ACC112 (cell line): ENCODE results near the gene BARD1.

Source experiments
- H2AFZ ChIP-seq: fragments of 200-600 bp; sonication (generic); one replicate; pipeline ENCODE4 v1.6.0; 2017; ENCODE audit warnings: antibody characterized with exemption, low read length; ENCODE audit not compliant: unreplicated experiment
- H3K27ac ChIP-seq: fragments of 200-600 bp; sonication (generic); 2 replicates; pipeline ENCODE4 v1.5.1; 2014; ENCODE audit warnings: low read depth, mild to moderate bottlenecking, antibody characterized with exemption, low read length, moderate library complexity
- H3K27me3 ChIP-seq: fragments of 200-600 bp; sonication (generic); 2 replicates; pipeline ENCODE4 v1.6.1; 2014; ENCODE audit warnings: mild to moderate bottlenecking, antibody characterized with exemption, low read length, moderate library complexity, mixed read lengths; ENCODE audit not compliant: insufficient read depth
- H3K36me3 ChIP-seq: fragments of 200-600 bp; sonication (generic); 2 replicates; pipeline ENCODE4 v1.6.1; 2016; ENCODE audit warnings: mild to moderate bottlenecking, antibody characterized with exemption, low read length, moderate library complexity, mixed read lengths; ENCODE audit not compliant: insufficient read depth
- H3K4me1 ChIP-seq: fragments of 200-600 bp; sonication (generic); one replicate; pipeline ENCODE4 v1.6.1; 2016; ENCODE audit warnings: low read length, mixed read lengths; ENCODE audit not compliant: insufficient read depth, unreplicated experiment, control insufficient read depth
- H3K4me3 ChIP-seq: fragments of 200-600 bp; sonication (generic); 2 replicates; pipeline ENCODE4 v1.5.1; 2014; ENCODE audit warnings: mild to moderate bottlenecking, low read depth, low read length
- H3K79me2 ChIP-seq: fragments of 200-600 bp; sonication (generic); one replicate; pipeline ENCODE4 v1.6.0; 2016; ENCODE audit warnings: low read length; ENCODE audit not compliant: control insufficient read depth, unreplicated experiment, insufficient read depth

Gene BARD1

DNA sequence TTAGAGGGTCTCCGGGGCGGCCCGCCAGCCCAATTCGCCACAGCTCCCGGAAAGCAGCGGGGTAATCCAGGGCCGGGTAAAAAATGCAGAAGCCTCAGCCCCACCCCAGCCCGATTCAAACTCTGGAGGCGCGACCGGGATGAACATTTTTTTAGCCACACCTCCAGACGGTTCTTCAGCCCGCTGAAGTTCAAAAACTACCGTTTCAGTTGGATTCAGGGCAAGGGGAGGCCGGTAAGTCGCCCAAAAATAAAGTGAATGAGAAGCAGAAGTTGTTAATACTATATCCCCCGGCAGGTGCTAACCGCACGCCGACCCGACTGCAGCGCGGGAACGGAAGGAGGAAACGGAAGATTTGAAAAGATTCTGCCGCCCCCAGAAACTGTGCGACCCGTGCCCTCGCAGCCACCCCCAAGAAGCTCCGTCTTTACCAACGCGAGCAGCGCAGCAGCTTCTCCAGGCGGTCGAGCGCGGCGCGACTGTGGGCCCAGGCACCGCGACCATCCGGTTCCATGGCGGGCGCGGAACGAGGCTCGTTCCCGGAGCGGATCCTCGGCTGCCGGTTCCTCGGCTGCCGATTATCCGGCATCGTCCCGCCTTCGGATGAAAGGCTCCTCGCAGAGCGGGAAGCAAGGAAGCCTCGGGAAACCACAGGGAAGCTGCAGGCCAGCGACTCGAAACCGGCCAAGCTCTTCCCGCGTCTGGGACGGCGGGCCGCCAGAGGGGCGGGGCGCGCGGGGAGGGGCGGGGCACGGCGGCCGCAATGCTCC, at the start of gene BARD1:
TSS of gene BARD1 (minus strand) at position 703 of the 770 bp plus-strand sequence. CDS start at position 589, 114 bp downstream.
- H3K79me2 ChIP-seq = peaks cover 47% of the 10 kb centered on the region
- H3K27ac ChIP-seq = peak within 1 kb of the TSS; percentile 76
- no peaks in the 10 kb centered on the region for H3K36me3 ChIP-seq
- peaks cover 22% of the 10 kb centered on the region for H3K4me1 ChIP-seq
- H3K4me3 ChIP-seq = peak within 1 kb of the TSS; percentile 79
- H2AFZ ChIP-seq = peak within 1 kb of the TSS; percentile 93
- H3K27me3 ChIP-seq = no peaks in the 10 kb centered on the region

DNA sequence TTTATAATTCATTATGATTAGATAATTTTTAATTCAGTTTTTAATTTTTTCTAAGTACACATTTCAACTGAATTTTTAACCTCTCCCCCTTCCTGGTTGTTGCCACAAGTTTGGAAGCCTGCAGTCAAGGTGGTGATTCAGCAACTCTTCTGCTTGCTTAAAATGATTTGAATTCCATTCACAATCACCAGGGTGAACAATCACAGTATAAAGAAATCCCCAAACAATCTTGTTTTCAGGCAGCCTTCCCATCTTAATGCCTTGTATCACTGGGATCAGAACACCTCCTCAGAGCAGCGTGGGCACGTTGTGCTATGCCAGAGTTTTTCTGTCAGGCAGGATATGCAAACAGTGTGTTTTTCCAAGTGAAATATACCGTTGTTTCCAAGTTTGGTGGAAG, 46.7 kb upstream of the BARD1 start:
- Histone ChIP-seq H3K27me3 (no peaks in the 10 kb centered on the region), H3K79me2 (no peaks in the 10 kb centered on the region), H3K36me3 (no peaks in the 10 kb centered on the region), H3K4me1 (peaks cover 9% of the 10 kb centered on the region), H3K27ac (0 out of 2 replicates have a peak overlapping the region, but pooled peaks have one; percentile 24), H3K4me3 (no peak overlapping the region), H2AFZ (no peak overlapping the region)

DNA sequence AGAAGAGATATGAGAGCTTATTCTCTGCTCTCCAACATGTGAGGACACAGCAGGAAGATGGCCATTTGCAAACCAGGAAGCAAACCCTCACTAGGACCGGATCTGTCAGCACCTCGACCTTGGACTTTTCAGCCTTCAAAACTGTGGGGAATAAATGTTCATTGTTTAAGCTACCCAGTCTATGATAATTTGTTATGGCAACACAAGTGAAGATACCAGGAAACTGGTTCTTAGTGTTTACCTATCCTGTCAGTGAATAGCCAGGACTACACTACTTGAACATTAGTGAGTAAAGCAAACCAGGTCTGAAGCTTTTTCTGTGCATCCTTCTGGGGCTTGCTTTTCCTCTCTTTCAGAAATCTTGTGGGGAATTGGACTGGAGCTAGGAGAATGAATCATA, 44.4 kb upstream of the BARD1 start:
- Histone ChIP-seq H3K79me2 (no peaks in the 10 kb centered on the region), H3K4me1 (peaks cover 9% of the 10 kb centered on the region), H3K27me3 (no peaks in the 10 kb centered on the region), H2AFZ (no peak overlapping the region), H3K4me3 (no peak overlapping the region), H3K36me3 (no peaks in the 10 kb centered on the region), H3K27ac (no peak overlapping the region)

DNA sequence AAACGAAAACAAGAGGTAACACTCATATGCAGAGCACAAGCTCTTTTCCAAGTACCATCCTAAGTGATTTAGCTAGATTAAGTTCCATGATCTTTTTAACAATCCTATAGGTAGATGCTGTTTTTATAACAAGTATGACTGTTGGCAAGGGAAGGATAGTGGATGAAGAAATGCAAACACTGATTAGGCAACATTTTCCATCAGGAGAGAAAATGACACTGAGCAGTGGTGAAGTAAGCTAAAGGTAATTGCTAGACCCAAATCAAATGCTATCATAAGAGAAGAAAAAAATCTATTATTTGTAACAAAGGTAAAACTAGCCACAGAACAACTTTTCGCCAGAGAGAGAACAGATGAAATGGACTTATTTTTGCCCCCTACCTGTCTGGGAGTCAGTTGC, 34.3 kb upstream of the BARD1 start:
- H3K27ac ChIP-seq = no peak overlapping the region
- H3K4me3 ChIP-seq = no peak overlapping the region
- no peaks in the 10 kb centered on the region for H3K4me1 ChIP-seq
- H3K36me3 ChIP-seq = no peaks in the 10 kb centered on the region
- no peak overlapping the region for H2AFZ ChIP-seq
- no peaks in the 10 kb centered on the region for H3K27me3 ChIP-seq
- H3K79me2 ChIP-seq = no peaks in the 10 kb centered on the region

DNA sequence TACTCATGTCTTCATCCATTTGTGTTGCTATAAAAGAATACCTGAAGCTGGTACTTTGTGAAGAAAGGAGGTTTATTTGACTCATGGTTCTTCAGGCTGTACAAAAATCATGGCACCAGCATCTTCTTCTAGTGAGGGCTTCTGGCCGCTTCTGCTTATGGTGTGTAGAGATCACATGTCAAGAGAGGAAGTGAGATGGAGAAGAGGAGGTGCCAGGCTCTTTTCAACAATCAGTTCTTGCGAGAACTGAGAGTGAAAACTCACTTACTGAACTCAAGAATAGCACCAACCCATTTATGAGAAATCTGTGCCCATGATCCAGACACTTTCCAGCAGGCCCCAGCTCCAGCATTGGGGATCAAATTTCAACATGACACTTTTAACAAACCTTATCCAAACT, 30.0 kb upstream of the BARD1 start:
- H3K79me2 ChIP-seq = no peaks in the 10 kb centered on the region
- no peak overlapping the region for H2AFZ ChIP-seq
- H3K36me3 ChIP-seq = no peaks in the 10 kb centered on the region
- H3K27ac ChIP-seq = no peak overlapping the region
- H3K4me1 ChIP-seq = no peaks in the 10 kb centered on the region
- H3K4me3 ChIP-seq = no peak overlapping the region
- no peaks in the 10 kb centered on the region for H3K27me3 ChIP-seq

- Histone ChIP-seq H3K27me3 (no peaks in the 10 kb centered on the region), H3K36me3 (no peaks in the 10 kb centered on the region), H3K4me3 (no peak overlapping the region), H2AFZ (no peak overlapping the region), H3K79me2 (no peaks in the 10 kb centered on the region), H3K27ac (no peak overlapping the region), H3K4me1 (no peaks in the 10 kb centered on the region)
These were observed 28.0 kb upstream of the BARD1 start for GRCh38 chr2:214837466-214837865.

DNA sequence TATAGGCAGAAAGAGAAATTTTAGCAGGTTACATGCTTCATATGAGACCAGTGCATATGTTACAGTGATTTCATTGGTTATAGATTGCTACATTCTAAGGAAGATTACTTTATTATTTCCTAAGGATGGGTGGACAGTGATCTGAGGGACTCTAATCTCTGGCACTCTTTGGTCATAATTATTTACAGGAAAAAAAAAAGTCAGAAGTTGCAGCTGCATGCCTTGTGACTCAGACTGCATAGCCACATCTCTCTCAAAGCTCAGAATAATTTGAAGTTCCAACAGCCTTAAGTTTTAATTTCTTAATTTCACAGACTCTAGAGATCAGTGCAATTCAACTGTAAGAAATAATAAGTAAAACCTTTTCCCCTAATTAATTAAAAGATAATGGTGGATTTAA, 27.1 kb upstream of the BARD1 start:
- Histone ChIP-seq H3K27me3 (no peaks in the 10 kb centered on the region), H3K36me3 (no peaks in the 10 kb centered on the region), H3K79me2 (no peaks in the 10 kb centered on the region), H3K4me1 (no peaks in the 10 kb centered on the region), H3K4me3 (no peak overlapping the region), H2AFZ (no peak overlapping the region), H3K27ac (no peak overlapping the region)

- no peak overlapping the region for H3K27ac ChIP-seq
- H3K4me1 ChIP-seq = no peaks in the 10 kb centered on the region
- no peak overlapping the region for H2AFZ ChIP-seq
- no peaks in the 10 kb centered on the region for H3K36me3 ChIP-seq
- no peaks in the 10 kb centered on the region for H3K79me2 ChIP-seq
- no peak overlapping the region for H3K4me3 ChIP-seq
- no peaks in the 10 kb centered on the region for H3K27me3 ChIP-seq
These were observed 21.4 kb upstream of the BARD1 start for GRCh38 chr2:214830794-214831346.

GRCh38 chr2:214816008-214816533, 6.6 kb upstream of the BARD1 start:
- Histone ChIP-seq H2AFZ (no peak overlapping the region), H3K27ac (no peak overlapping the region), H3K27me3 (no peaks in the 10 kb centered on the region), H3K4me1 (no peaks in the 10 kb centered on the region), H3K4me3 (no peak overlapping the region), H3K79me2 (no peaks in the 10 kb centered on the region), H3K36me3 (no peaks in the 10 kb centered on the region)

DNA sequence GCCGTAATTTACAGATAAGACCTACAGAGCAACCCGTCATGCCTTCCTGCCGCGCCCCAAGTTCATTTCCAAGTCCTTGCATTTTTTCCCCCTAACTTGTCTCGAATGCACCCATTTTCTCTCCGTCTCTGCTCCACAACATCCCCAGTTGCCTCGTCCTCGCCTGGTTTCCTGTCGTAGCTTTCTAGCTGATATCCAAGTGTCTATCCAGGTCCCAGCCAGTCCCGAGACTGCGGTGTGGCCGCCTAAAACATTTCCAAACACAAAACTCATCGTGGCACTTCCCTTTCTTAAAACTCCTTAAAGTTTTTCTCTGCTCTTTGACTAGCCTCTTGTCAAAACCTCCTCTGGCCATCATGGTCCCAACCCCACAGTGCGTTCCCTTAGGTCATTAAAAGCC, 1.2 kb upstream of the BARD1 start:
- Histone ChIP-seq H3K27ac (no peak overlapping the region), H2AFZ (peak overlapping the region; percentile 93), H3K36me3 (no peaks in the 10 kb centered on the region), H3K79me2 (peaks cover 32% of the 10 kb centered on the region), H3K4me1 (peaks cover 17% of the 10 kb centered on the region), H3K27me3 (no peaks in the 10 kb centered on the region), H3K4me3 (peak overlapping the region; percentile 78)
